ENCODE data around the gene ZC3H7B.

DNA sequence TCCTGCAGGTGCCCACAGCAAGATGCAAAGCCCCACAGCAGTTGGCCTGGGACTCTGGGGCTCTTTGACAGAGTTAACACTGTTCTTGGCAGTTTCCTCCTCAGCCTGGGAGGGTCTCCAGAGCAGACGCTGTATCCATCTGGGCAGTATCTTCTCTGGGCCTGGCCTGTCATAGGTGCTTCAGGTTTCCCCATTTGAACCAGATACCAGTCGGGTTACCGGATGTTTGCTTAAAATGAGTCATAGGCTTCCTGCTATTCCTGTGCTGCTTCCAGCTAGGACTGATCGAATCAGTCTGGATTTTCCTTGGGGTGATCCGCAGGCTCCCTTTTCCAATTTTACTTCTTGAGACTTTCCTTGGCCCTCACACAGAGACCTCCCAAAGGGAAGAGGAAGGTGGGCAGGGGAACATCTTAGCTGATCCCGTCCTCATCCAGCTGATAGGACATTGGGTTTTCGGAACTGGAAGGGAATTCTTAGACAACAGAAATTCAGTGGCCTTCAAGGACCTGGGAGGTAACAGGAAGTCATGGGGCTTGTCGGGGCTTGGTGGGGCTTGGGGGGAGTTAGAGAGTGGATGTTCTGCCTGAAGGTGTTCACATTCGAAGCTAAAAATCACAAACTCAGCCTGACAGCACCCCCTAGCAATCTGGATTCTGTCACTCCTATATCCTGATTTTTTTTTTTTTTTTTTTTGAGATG, 12.9 kb upstream of the ZC3H7B start:
- TF ChIP-seq, protein P1, sequence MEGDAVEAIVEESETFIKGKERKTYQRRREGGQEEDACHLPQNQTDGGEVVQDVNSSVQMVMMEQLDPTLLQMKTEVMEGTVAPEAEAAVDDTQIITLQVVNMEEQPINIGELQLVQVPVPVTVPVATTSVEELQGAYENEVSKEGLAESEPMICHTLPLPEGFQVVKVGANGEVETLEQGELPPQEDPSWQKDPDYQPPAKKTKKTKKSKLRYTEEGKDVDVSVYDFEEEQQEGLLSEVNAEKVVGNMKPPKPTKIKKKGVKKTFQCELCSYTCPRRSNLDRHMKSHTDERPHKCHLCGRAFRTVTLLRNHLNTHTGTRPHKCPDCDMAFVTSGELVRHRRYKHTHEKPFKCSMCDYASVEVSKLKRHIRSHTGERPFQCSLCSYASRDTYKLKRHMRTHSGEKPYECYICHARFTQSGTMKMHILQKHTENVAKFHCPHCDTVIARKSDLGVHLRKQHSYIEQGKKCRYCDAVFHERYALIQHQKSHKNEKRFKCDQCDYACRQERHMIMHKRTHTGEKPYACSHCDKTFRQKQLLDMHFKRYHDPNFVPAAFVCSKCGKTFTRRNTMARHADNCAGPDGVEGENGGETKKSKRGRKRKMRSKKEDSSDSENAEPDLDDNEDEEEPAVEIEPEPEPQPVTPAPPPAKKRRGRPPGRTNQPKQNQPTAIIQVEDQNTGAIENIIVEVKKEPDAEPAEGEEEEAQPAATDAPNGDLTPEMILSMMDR (conservative IDR thresholded peaks at IDR 0.05; ENCODE audit: low read length) = no peak
- TF ChIP-seq EZH2phosphoT487 (IDR thresholded peaks at IDR 0.05; ENCODE audit: borderline replicate concordance) = no peak
